Inferior parietal cortex (tissue), 1 donor: ENCODE results near the gene HBM.
"Not testable (repeated sequence)": the region's sequence is repeated elsewhere in the genome, so short reads cannot be mapped to it uniquely, and the experiment has no call there.

ENCODE experiments used
- DNase-seq: peaks from one replicate; pipeline ENCODE4 v3.0.0-alpha.2; 2016; ENCODE audit errors: extremely low spot score

HBM gene

GRCh38 chr16:185213-185612, 19.4 kb downstream of the HBM start:
- no peak for DNase-seq

DNA sequence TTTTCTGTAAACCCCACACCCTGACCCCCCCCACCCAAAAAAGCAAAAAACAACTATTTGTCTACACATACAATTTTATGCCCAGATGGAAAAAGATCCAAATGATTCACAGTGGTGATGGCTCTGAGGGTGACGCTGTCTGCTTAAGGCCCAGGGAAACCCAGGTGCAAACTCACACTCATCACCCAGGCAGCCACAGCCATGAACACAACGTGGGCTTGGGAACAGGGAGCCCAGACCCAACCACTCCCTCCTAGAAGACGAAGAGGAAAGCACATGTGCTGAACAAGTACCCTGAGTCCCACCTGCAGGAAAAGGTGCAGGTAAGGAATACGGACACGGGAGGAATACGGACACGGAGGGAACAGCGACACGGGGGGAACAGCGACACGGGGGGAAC, 19.9 kb downstream of the HBM start:
- no peak for DNase-seq

GRCh38 chr16:187330-187729, 21.6 kb downstream of the HBM start:
- no peak for DNase-seq

DNA sequence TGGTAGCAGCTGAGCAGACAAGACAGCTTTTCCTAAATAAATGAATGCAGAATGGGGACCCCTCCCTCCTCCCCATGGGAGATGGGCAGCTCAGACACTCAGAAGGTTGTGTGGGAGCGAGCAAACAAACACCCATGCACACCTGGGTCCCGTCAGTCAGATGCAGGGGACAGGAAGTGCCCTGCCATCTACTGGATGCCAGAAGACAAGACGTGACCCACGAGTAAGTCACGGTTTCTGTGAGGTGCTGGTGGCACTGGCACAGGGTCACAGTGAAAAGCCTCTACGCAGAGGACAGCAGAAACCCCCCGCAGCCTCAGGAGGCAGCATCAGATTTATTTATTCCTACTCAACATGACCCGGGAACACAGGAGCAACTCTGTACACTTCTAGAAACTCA, 22.9 kb downstream of the HBM start:
- DNase-seq = no peak

DNA sequence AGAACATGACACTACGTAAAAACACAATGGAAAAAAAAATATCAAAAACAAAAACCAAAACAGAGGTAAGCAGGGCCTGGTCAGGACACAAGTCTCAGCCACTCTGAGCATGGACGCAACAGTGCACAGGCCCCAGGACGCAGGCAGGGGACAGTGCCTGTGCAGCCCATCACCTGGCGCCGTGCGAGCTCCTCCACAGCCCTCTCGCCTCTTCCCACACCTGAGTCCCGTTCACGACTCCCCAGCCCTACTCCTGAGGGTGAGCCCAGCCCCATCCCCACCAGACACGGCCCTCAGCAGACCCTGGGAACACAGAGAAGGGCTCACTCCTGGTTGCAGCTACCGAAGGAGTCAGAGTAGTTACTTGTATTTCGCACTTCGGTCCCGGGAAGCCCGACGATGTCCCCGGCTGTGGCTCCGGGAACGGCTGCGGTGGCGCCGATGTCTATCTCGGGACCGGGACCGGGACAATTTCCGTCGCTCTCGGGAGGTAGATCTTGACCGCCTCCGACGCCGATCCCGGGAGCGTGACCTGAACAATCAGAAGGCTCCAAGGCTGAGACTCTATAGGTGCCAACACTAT, 23.9 kb downstream of the HBM start:
- no peak for DNase-seq

DNA sequence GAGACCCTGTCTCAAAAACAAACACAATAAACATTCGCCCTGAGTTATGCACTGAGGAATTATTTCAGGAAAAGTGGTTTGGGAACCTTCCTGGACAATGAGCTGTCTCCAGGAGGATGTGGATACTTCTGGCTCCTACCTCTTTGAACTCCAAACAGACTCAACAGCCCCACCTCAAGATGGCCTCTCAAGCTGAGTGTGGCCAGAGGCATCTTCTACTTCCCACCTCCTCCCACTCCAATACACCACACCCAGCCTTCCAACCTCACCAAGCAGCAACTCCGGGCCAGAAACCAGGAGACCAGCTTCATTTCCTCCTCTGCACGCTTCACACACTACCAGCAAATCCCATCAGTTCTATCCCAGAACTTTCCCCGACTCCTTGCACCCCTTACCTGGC, 26.1 kb downstream of the HBM start:
- DNase-seq = no peak

DNA sequence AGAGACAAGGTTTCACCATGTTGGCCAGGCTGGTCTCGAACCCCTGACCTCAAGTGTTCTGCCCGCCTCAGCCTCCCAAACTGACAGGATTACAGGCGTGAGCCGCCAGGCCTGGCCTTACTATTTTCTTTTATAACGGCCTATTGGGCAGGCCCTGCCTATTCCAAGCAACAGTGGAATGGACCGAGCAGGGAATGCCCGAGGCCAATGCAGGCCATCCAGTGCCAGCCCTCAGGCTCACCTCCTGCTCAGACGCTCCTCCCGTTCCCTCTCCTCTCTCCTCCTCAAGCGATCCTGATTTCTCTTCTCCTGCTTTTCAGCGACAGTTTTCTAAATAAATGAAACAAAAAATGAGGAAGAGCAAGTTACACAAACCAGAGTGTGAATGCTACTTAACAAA, 26.9 kb downstream of the HBM start:
- no peak for DNase-seq

GRCh38 chr16:193441-193840, 27.7 kb downstream of the HBM start:
- no peak for DNase-seq

GRCh38 chr16:194516-194915, 28.7 kb downstream of the HBM start:
- DNase-seq = no peak

- no peak for DNase-seq
These were observed 34.6 kb downstream of the HBM start for GRCh38 chr16:200388-200787.

GRCh38 chr16:203246-203645, 37.5 kb downstream of the HBM start:
- no peak for DNase-seq

DNA sequence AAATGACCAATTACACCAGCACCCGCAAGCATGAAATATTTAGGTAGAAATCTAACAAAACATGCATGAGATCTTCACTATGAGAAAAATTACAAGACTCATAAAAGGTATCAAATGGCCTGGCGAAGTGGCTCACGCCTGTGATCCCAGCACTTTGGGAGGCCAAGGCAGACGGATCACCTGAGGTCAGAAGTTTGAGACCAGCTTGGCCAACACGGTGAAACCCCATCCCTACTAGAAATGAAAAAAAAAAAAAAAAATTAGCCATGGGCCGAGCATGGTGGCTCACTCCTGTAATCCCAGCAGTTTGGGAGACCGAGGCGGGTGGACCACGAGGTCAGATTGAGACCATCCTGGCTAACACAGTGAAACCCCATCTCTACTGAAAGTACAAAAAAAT, 38.3 kb downstream of the HBM start:
- not testable (repeated sequence) for DNase-seq

DNA sequence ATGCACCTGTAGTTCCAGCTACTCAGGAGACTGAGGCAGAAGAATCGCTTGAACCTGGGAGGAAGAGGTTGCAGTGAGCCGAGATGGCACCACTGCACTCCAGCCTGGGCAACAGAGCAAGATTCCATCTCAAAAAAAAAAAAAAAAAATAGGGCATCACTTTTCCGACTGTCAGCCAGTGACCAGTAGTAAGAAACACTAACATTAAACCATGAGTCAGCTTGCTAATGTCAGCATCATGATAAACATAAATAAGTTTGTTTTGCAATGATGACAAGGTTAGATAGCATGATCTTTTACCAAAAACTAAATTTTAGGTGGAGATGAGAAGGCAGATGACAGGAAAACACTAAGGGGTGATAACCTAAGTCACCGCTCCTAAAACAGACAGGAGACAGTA, 43.6 kb downstream of the HBM start:
- not testable (repeated sequence) for DNase-seq

DNA sequence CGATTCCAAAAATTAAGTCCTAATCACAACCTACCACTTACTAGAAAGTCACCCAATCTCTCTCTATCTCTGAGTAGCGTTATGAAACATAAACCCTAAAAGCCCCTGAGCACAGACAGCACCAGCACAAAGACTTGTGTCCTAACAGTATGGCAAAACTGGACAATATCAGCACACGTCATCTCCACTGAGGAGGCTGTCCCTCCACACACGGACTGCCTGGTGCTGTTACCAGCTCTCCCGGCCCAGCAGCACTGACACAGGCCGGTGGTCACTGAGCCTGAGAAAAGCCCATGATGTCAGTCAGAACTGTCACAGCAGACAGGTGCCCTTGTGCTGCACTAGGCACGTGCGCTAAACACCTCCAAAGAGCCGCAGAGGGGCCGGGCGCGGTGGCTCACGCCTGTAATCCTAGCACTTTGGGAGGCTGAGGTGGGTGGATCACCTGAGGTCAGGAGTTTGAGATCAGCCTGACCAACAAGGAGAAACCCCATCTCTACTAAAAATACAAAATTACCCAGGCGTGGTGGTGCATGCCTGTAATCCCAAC, 45.9 kb downstream of the HBM start:
- not testable (repeated sequence) for DNase-seq

DNA sequence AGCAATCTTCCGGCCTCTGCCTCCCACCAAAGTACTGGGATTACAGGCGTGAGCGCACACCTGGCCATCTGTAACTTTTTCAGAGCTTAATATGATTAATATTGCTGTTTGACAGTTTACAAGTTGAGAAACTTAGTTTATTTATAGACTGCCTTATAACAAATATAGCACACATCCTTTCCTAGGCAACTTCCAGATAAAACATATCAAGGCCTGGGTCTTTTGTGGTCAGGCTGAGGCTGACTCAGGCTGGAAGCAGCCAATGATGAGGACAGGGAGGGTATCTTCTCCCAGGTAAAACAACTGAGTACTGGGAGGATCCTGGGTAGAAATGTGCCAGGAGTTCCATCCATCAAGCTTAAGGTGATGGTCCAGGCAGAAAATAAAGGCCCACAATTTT, 47.2 kb downstream of the HBM start:
- no peak for DNase-seq
